K562 (cell line): ENCODE results near the gene CSAD. TPM values are rescaled to one million over a fixed set of nuclear protein-coding genes. Genes with fewer than 3 reads are reported as not detected.

Experiments used
- ARID2 ChIP-seq: fragments of 450-650 bp; IDR thresholded peaks from 2 replicates; pipeline ENCODE4 v1.6.1; 2017; ENCODE audit warnings: antibody characterized with exemption, mild to moderate bottlenecking
- BACH1 ChIP-seq: fragments of 200-800 bp; sonication (Bioruptor generic); IDR thresholded peaks from 2 replicates; pipeline ENCODE4 v1.6.1; 2016; ENCODE audit warnings: missing genetic modification characterization, missing compliant biosample characterization
- CBX5 ChIP-seq: IDR thresholded peaks from 2 replicates; pipeline ENCODE4 v1.6.1; 2014; ENCODE audit warnings: low read depth, borderline replicate concordance
- CC2D1A ChIP-seq: fragments of 450-650 bp; IDR thresholded peaks from 2 replicates; pipeline ENCODE4 v1.6.1; 2017; ENCODE audit warnings: mild to moderate bottlenecking
- GTF2E2 ChIP-seq: fragments of 200-800 bp; sonication (Bioruptor generic); IDR thresholded peaks from 2 replicates; pipeline ENCODE4 v1.6.1; 2016; ENCODE audit warnings: missing genetic modification characterization, missing compliant biosample characterization
- MEIS2 ChIP-seq: fragments of 450-650 bp; IDR thresholded peaks from 2 replicates; pipeline ENCODE4 v1.6.1; 2014; ENCODE audit warnings: mild to moderate bottlenecking; ENCODE audit not compliant: partially characterized antibody
- NONO ChIP-seq, 2 experiments: fragments of 200-400 bp in 1 of 2; fragments of 450-650 bp in 1 of 2; formaldehyde crosslinking in 1 of 2; IDR thresholded peaks; 2 replicates each; pipeline ENCODE4 v1.6.1; 2017; ENCODE audit warnings: low read depth in 2 of 2, mild to moderate bottlenecking in 2 of 2, moderate library complexity in 2 of 2, low read length in 1 of 2
- SRF ChIP-seq, 2 experiments: fragments of 250-450, 450-650 bp in 1 of 2; sonication (Bioruptor Pico) in 1 of 2; sonication (generic) in 1 of 2; formaldehyde crosslinking; IDR thresholded peaks; 2 replicates each; pipeline versions ENCODE4 v1.5.0 to v1.5.1; 2020 to 2022; ENCODE audit warnings: mild to moderate bottlenecking in 1 of 2, missing genetic modification reagents in 1 of 2
- TRIM28 ChIP-seq: fragments of 450-650 bp; IDR thresholded peaks from 2 replicates; pipeline ENCODE4 v1.6.1; 2017
- ZBTB1 ChIP-seq: sonication (generic); formaldehyde crosslinking; IDR thresholded peaks from 2 replicates; pipeline ENCODE4 v1.8.1; 2023; ENCODE audit warnings: missing genetic modification reagents, low read depth, mild to moderate bottlenecking, borderline replicate concordance
- ZNF175 ChIP-seq: fragments of 200-800 bp; sonication (Bioruptor generic); IDR thresholded peaks from 2 replicates; pipeline ENCODE4 v1.6.1; 2016; ENCODE audit warnings: low read depth, mild to moderate bottlenecking, missing genetic modification characterization, missing compliant biosample characterization
- ZNF311 ChIP-seq: fragments of 250-450 bp; sonication (Bioruptor Pico); IDR thresholded peaks from 2 replicates; pipeline ENCODE4 v1.4.0; 2020; ENCODE audit warnings: mild to moderate bottlenecking, moderate library complexity
- polyA plus RNA-seq, 8 experiments: library from polyadenylated mRNA; depleted of rRNA in 4 of 8; stranded (reverse) in 5 of 8; unstranded in 3 of 8; fragments of >200 nt; fragmentation: Nextera tagmentation in 2 of 8; fragmentation: Illumina TruSeq in 1 of 8; extraction: Ambion mirVana in 2 of 8; extraction: Trizol in 1 of 8; gene quantifications; 2 replicates each; pipeline versions ENCODE4 v1.2.1 to v1.2.3, GENCODE V29; 2011 to 2014; ENCODE audit warnings: inconsistent platforms in 1 of 8, missing spikeins in 1 of 8
- total RNA-seq, 7 experiments: library from RNA; depleted of rRNA in 6 of 7; stranded (reverse); fragments of >200 nt in 6 of 7; fragmentation: Illumina TruSeq in 2 of 7; extraction: Trizol in 2 of 7; gene quantifications; 2 replicates each; pipeline versions ENCODE4 v1.2.1 to v1.2.3, GENCODE V29; 2011 to 2021; ENCODE audit warnings: low replicate concordance in 1 of 7
- TF ChIP-seq, protein P1 (sequence below): fragments of 450-650 bp; IDR thresholded peaks from 2 replicates; pipeline ENCODE4 v1.6.1; 2018; ENCODE audit not compliant: partially characterized antibody

CSAD gene
- total and polyA plus RNA-seq, 9 of the 15 experiments (the other 6 are each of a cell fraction or from before 2014, with no cell fraction given), result 1.8 to 19.6 (median 8.1) TPM

DNA sequence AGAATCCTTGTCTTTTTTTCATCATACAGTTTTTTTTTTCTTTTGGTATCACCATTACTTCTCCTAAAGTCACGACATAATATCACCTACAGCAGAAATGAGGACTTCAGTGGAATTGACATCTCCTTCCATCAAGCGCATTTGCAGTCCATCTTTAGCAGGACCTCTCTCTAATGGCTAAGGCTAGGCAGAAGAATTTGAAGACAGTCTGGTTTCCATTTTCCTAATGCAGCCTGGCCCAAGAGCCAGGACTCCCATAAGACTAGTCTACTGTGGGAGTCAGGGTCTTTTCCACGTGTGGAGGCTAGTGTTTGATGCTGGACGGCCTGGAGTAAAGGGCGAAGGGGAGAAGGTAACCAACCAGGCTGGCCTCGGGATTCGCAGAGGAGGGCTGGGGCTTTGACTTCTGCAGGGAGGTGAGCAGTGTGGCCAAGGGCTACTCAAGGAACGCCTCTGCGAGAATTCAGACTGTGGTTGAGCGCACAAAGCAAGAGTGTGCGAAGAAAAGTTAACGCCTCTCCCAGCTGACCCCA is 972 bp downstream of the CSAD start (continued):
- TF ChIP-seq ZBTB1 (CRISPR knock-in tag), result no peak
- peak in 1 of 2 experiments; percentile 53; a peak in 1 of 4 replicates for TF ChIP-seq SRF (CRISPR knock-in tag; IDR thresholded peaks at IDR 0.05)
- TF ChIP-seq TRIM28, result 0 out of 2 replicates have a peak, but pooled peaks have one; percentile 3
- TF ChIP-seq, protein P1, sequence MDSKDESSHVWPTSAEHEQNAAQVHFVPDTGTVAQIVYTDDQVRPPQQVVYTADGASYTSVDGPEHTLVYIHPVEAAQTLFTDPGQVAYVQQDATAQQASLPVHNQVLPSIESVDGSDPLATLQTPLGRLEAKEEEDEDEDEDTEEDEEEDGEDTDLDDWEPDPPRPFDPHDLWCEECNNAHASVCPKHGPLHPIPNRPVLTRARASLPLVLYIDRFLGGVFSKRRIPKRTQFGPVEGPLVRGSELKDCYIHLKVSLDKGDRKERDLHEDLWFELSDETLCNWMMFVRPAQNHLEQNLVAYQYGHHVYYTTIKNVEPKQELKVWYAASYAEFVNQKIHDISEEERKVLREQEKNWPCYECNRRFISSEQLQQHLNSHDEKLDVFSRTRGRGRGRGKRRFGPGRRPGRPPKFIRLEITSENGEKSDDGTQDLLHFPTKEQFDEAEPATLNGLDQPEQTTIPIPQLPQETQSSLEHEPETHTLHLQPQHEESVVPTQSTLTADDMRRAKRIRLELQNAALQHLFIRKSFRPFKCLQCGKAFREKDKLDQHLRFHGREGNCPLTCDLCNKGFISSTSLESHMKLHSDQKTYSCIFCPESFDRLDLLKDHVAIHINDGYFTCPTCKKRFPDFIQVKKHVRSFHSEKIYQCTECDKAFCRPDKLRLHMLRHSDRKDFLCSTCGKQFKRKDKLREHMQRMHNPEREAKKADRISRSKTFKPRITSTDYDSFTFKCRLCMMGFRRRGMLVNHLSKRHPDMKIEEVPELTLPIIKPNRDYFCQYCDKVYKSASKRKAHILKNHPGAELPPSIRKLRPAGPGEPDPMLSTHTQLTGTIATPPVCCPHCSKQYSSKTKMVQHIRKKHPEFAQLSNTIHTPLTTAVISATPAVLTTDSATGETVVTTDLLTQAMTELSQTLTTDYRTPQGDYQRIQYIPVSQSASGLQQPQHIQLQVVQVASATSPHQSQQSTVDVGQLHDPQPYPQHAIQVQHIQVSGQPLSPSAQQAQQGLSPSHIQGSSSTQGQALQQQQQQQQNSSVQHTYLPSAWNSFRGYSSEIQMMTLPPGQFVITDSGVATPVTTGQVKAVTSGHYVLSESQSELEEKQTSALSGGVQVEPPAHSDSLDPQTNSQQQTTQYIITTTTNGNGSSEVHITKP, result no peak
- TF ChIP-seq NONO (IDR thresholded peaks at IDR 0.05; ENCODE audit: low read depth in 2 of 2, low read length in 1 of 2), result no peak
- TF ChIP-seq ZNF175 (CRISPR knock-in tag), result 0 out of 2 replicates have a peak, but pooled peaks have one; percentile 40
- peak; percentile 57; the same call in 1 of the 2 replicates for TF ChIP-seq BACH1 (tag)
- 0 out of 2 replicates have a peak, but pooled peaks have one; percentile 4 for TF ChIP-seq CBX5
- 0 out of 2 replicates have a peak, but pooled peaks have one; percentile 7 for TF ChIP-seq ARID2
- TF ChIP-seq MEIS2, result no peak
- peak; percentile 46; the same call in 1 of the 2 replicates for TF ChIP-seq CC2D1A
- TF ChIP-seq GTF2E2, result peak; percentile 16; the same call in 1 of the 2 replicates
- TF ChIP-seq ZNF311 (CRISPR knock-in tag), result peak; percentile 34; the same call in 1 of the 2 replicates
